NB4 (cell line): ENCODE measurements around the gene KIF9.

ENCODE experiments used
- CTCF ChIP-seq: IDR thresholded peaks from one replicate; pipeline ENCODE4 v1.5.1; 2012; ENCODE audit warnings: low read depth, low read length
- MAX ChIP-seq: IDR thresholded peaks from 2 replicates; pipeline ENCODE4 v1.6.1; 2011; ENCODE audit warnings: low read depth, low read length
- MYC ChIP-seq: IDR thresholded peaks from 2 replicates; pipeline ENCODE4 v1.6.1; 2011; ENCODE audit warnings: low read depth, low read length
- POLR2A ChIP-seq: IDR thresholded peaks from 2 replicates; pipeline ENCODE4 v1.6.1; 2011; ENCODE audit warnings: mild to moderate bottlenecking; ENCODE audit not compliant: insufficient read length; ENCODE audit errors: extremely low read depth

GRCh38 chr3:47301456-47301855 lies 18.9 kb upstream of the KIF9 start:
- TF ChIP-seq CTCF: no peak
- TF ChIP-seq MAX: no peak
- TF ChIP-seq POLR2A: no peak
- TF ChIP-seq MYC: no peak
